IMR-90 (cell line): ENCODE measurements around the gene TRIM27.

Source experiments
- CTCF ChIP-seq: conservative IDR thresholded peaks from 2 replicates; pipeline ENCODE4 v1.5.1; 2012; ENCODE audit warnings: mild to moderate bottlenecking, low read depth, low read length, improper control_type of control experiment
- ELK1 ChIP-seq: fragments of 150-350 bp; IDR thresholded peaks from 2 replicates; pipeline ENCODE4 v1.6.1; 2016; ENCODE audit warnings: low read depth, mild to moderate bottlenecking, low read length, moderate library complexity, borderline replicate concordance
- MAFK ChIP-seq: IDR thresholded peaks from 2 replicates; pipeline ENCODE4 v1.6.1; 2012; ENCODE audit warnings: low read depth, low read length, improper control_type of control experiment
- RFX5 ChIP-seq: IDR thresholded peaks from 2 replicates; pipeline ENCODE4 v1.8.0; 2012; ENCODE audit warnings: low read depth, mild to moderate bottlenecking, low read length, moderate library complexity
- SMC3 ChIP-seq: fragments of 150-350 bp; IDR thresholded peaks from 2 replicates; pipeline ENCODE4 v1.6.1; 2016; ENCODE audit warnings: low read depth, mild to moderate bottlenecking, antibody characterized with exemption, low read length, moderate library complexity
- TF ChIP-seq, protein P1 (sequence below): fragments of 150-350 bp; IDR thresholded peaks from 2 replicates; pipeline ENCODE4 v1.6.1; 2017; ENCODE audit warnings: mild to moderate bottlenecking, antibody characterized with exemption, low read length, low read depth

DNA sequence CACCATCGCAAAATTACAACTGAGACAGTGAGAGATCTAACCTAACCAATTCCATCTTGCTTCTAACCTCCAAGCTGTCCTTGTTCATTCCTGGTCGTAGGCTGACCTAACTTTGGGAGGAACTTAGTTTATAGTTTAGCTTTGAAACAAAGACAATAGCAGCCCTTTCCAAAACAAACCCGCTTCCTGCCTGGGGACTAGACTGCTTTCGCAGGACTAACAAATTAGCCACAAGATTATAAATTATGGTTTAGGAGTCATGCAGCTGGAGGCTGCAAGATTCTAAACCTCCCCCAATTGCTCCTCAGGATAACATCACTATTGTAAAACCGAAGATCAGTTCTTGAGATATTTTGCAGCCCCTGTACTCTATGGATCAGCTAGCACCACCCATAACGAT, 63.2 kb downstream of the TRIM27 start:
- TF ChIP-seq RFX5, result no peak
- no peak for TF ChIP-seq CTCF
- TF ChIP-seq MAFK, result no peak
- TF ChIP-seq ELK1, result no peak
- TF ChIP-seq SMC3, result no peak
- TF ChIP-seq, protein P1, sequence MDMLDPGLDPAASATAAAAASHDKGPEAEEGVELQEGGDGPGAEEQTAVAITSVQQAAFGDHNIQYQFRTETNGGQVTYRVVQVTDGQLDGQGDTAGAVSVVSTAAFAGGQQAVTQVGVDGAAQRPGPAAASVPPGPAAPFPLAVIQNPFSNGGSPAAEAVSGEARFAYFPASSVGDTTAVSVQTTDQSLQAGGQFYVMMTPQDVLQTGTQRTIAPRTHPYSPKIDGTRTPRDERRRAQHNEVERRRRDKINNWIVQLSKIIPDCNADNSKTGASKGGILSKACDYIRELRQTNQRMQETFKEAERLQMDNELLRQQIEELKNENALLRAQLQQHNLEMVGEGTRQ, result no peak
